ENCODE data around the gene THADA.
A peak's percentile ranks its signal among the peaks of the same experiment; 100 is the strongest.

Gene THADA

GRCh38 chr2:43495727-43496126, 100.1 kb downstream of the THADA start:
- DNase-seq, result no peak
- H3K27me3 Mint-ChIP-seq, result no peaks in the 10 kb centered on the region

GRCh38 chr2:43493954-43494353, 101.9 kb downstream of the THADA start:
- DNase-seq, result no peak
- H3K4me3 Mint-ChIP-seq, result no peak overlapping the region
- H3K27me3 Mint-ChIP-seq, result no peaks in the 10 kb centered on the region
- peaks cover 14% of the 10 kb centered on the region for H3K36me3 Mint-ChIP-seq (ENCODE audit: insufficient read depth)
- no peaks in the 10 kb centered on the region for H3K9me3 Mint-ChIP-seq
- no peak for ATAC-seq (replicated peaks)
- H3K27ac Mint-ChIP-seq, result no peak overlapping the region
- peaks cover 3 to 6% of the 10 kb centered on the region in 2 donors for H3K4me1 Mint-ChIP-seq (ENCODE audit: low read depth in 2 of 2)

More at GRCh38 chr2:43495727-43496126, 100.1 kb downstream of the THADA start:
- H3K27ac Mint-ChIP-seq, result no peak overlapping the region
- H3K4me1 Mint-ChIP-seq (ENCODE audit: low read depth in 2 of 2), result peaks cover 6% of the 10 kb centered on the region in 2 donors
- H3K9me3 Mint-ChIP-seq, result no peaks in the 10 kb centered on the region
- no peak overlapping the region for H3K4me3 Mint-ChIP-seq
- peaks cover 21% of the 10 kb centered on the region for H3K36me3 Mint-ChIP-seq (ENCODE audit: insufficient read depth)
- ATAC-seq (replicated peaks), result no peak

GRCh38 chr2:43491065-43491639, 104.7 kb downstream of the THADA start:
- Mint-ChIP-seq H3K4me1 (ENCODE audit: low read depth in 2 of 2) (peaks cover 3 to 4% of the 10 kb centered on the region in 2 donors), H3K27me3 (no peaks in the 10 kb centered on the region), H3K36me3 (ENCODE audit: insufficient read depth) (peaks cover 3% of the 10 kb centered on the region), H3K4me3 (no peak overlapping the region), H3K9me3 (no peaks in the 10 kb centered on the region), H3K27ac (no peak overlapping the region)
- no peak for DNase-seq
- ATAC-seq (replicated peaks), result no peak

- Mint-ChIP-seq H3K27ac (peak overlapping the region in 1 of 2 donors; percentile 73), H3K4me1 (ENCODE audit: low read depth in 2 of 2) (peaks cover 3 to 4% of the 10 kb centered on the region in 2 donors), H3K9me3 (no peaks in the 10 kb centered on the region), H3K36me3 (ENCODE audit: insufficient read depth) (peaks cover 3% of the 10 kb centered on the region), H3K4me3 (no peak overlapping the region), H3K27me3 (no peaks in the 10 kb centered on the region)
- DNase-seq (no peak), ATAC-seq (replicated peaks) (no peak)
These were observed 105.5 kb downstream of the THADA start for GRCh38 chr2:43490252-43490786.

- Mint-ChIP-seq H3K9me3 (no peaks in the 10 kb centered on the region), H3K4me3 (no peak overlapping the region), H3K27me3 (no peaks in the 10 kb centered on the region), H3K36me3 (ENCODE audit: insufficient read depth) (peaks cover 3% of the 10 kb centered on the region), H3K27ac (no peak overlapping the region), H3K4me1 (ENCODE audit: low read depth in 2 of 2) (peaks cover under 1 to 8% of the 10 kb centered on the region in 2 donors)
- no peak for DNase-seq
- no peak for ATAC-seq (replicated peaks)
These were observed 107.1 kb downstream of the THADA start for GRCh38 chr2:43488737-43489136.

- no peak for ATAC-seq (replicated peaks)
- H3K4me1 Mint-ChIP-seq (ENCODE audit: low read depth in 2 of 2), result peaks cover 0 to 19% of the 10 kb centered on the region in 2 donors
- H3K36me3 Mint-ChIP-seq (ENCODE audit: insufficient read depth), result no peaks in the 10 kb centered on the region
- H3K27ac Mint-ChIP-seq, result peak overlapping the region; percentile 60 to 72
- no peak overlapping the region for H3K4me3 Mint-ChIP-seq
- no peak for DNase-seq
- no peaks in the 10 kb centered on the region for H3K9me3 Mint-ChIP-seq
- H3K27me3 Mint-ChIP-seq, result no peaks in the 10 kb centered on the region
These were observed 109.2 kb downstream of the THADA start for GRCh38 chr2:43486603-43487002.

GRCh38 chr2:43484323-43484930, 111.4 kb downstream of the THADA start:
- peak overlapping the region in 1 of 2 donors; percentile 6 for H3K4me3 Mint-ChIP-seq
- H3K27me3 Mint-ChIP-seq, result no peaks in the 10 kb centered on the region
- peaks cover 0 to 17% of the 10 kb centered on the region in 2 donors for H3K4me1 Mint-ChIP-seq (ENCODE audit: low read depth in 2 of 2)
- no peaks in the 10 kb centered on the region for H3K36me3 Mint-ChIP-seq (ENCODE audit: insufficient read depth)
- peak; percentile 57 for ATAC-seq (replicated peaks)
- H3K9me3 Mint-ChIP-seq, result no peaks in the 10 kb centered on the region
- no peak overlapping the region for H3K27ac Mint-ChIP-seq
- peak in 2 of 3 experiments; percentile 1 to 3 for DNase-seq

- ATAC-seq (replicated peaks) (no peak), DNase-seq (no peak)
- Mint-ChIP-seq H3K27ac (peak overlapping the region in 1 of 2 donors; percentile 25), H3K36me3 (ENCODE audit: insufficient read depth) (no peaks in the 10 kb centered on the region), H3K4me3 (no peak overlapping the region), H3K4me1 (ENCODE audit: low read depth in 2 of 2) (peaks cover 0 to 17% of the 10 kb centered on the region in 2 donors), H3K9me3 (no peaks in the 10 kb centered on the region), H3K27me3 (no peaks in the 10 kb centered on the region)
These were observed 112.9 kb downstream of the THADA start for GRCh38 chr2:43482961-43483360.

GRCh38 chr2:43481927-43482542, 113.8 kb downstream of the THADA start:
- H3K36me3 Mint-ChIP-seq (ENCODE audit: insufficient read depth), result no peaks in the 10 kb centered on the region
- no peaks in the 10 kb centered on the region for H3K9me3 Mint-ChIP-seq
- no peaks in the 10 kb centered on the region for H3K27me3 Mint-ChIP-seq
- H3K4me1 Mint-ChIP-seq (ENCODE audit: low read depth in 2 of 2), result peaks cover 0 to 21% of the 10 kb centered on the region in 2 donors
- H3K4me3 Mint-ChIP-seq, result no peak overlapping the region
- no peak for ATAC-seq (replicated peaks)
- peak overlapping the region in 1 of 2 donors; percentile 25 for H3K27ac Mint-ChIP-seq
- no peak for DNase-seq

- H3K4me1 Mint-ChIP-seq (ENCODE audit: low read depth in 2 of 2), result peaks cover 0 to 23% of the 10 kb centered on the region in 2 donors
- DNase-seq (no peak), ATAC-seq (replicated peaks) (no peak)
- H3K36me3 Mint-ChIP-seq (ENCODE audit: insufficient read depth), result no peaks in the 10 kb centered on the region
- H3K4me3 Mint-ChIP-seq, result no peak overlapping the region
- no peaks in the 10 kb centered on the region for H3K9me3 Mint-ChIP-seq
- H3K27me3 Mint-ChIP-seq, result no peaks in the 10 kb centered on the region
- H3K27ac Mint-ChIP-seq, result no peak overlapping the region
These were observed 115.0 kb downstream of the THADA start for GRCh38 chr2:43480874-43481273.

GRCh38 chr2:43478412-43479086, 117.3 kb downstream of the THADA start:
- no peaks in the 10 kb centered on the region for H3K27me3 Mint-ChIP-seq
- no peaks in the 10 kb centered on the region for H3K9me3 Mint-ChIP-seq
- H3K4me1 Mint-ChIP-seq (ENCODE audit: low read depth in 2 of 2), result peaks cover 0 to 20% of the 10 kb centered on the region in 2 donors
- ATAC-seq (replicated peaks) (no peak), DNase-seq (no peak)
- H3K27ac Mint-ChIP-seq, result peak overlapping the region in 1 of 2 donors; percentile 25
- peaks cover 3% of the 10 kb centered on the region for H3K36me3 Mint-ChIP-seq (ENCODE audit: insufficient read depth)
- H3K4me3 Mint-ChIP-seq, result no peak overlapping the region

- Mint-ChIP-seq H3K4me1 (ENCODE audit: low read depth in 2 of 2) (peaks cover 0 to 8% of the 10 kb centered on the region in 2 donors), H3K36me3 (ENCODE audit: insufficient read depth) (peaks cover 3% of the 10 kb centered on the region), H3K9me3 (no peaks in the 10 kb centered on the region), H3K4me3 (no peak overlapping the region), H3K27ac (no peak overlapping the region), H3K27me3 (no peaks in the 10 kb centered on the region)
- ATAC-seq (replicated peaks) (no peak), DNase-seq (no peak)
These were observed 119.9 kb downstream of the THADA start for GRCh38 chr2:43475922-43476321.

GRCh38 chr2:43475137-43475846, 120.5 kb downstream of the THADA start:
- H3K27ac Mint-ChIP-seq, result no peak overlapping the region
- no peak overlapping the region for H3K4me3 Mint-ChIP-seq
- no peak for ATAC-seq (replicated peaks)
- DNase-seq, result no peak
- no peaks in the 10 kb centered on the region for H3K27me3 Mint-ChIP-seq
- H3K36me3 Mint-ChIP-seq (ENCODE audit: insufficient read depth), result peaks cover 3% of the 10 kb centered on the region
- no peaks in the 10 kb centered on the region for H3K9me3 Mint-ChIP-seq
- peaks cover 0 to 8% of the 10 kb centered on the region in 2 donors for H3K4me1 Mint-ChIP-seq (ENCODE audit: low read depth in 2 of 2)
